ENCODE results near the gene SLC41A2. TPM values are rescaled to one million over a fixed set of nuclear protein-coding genes. Genes with fewer than 3 reads are reported as not detected.

Gene SLC41A2
- total RNA-seq, 6 donors from 2014 or later = 16.0 to 67.0 (median 23.4) TPM

- Histone ChIP-seq H3K4me1 (no peaks in the 10 kb centered on the region), H3K9me3 (no peaks in the 10 kb centered on the region), H3K27me3 (no peaks in the 10 kb centered on the region), H3K4me3 (no peak overlapping the region), H3K36me3 (no peaks in the 10 kb centered on the region), H3K27ac (no peak overlapping the region)
- DNase-seq (no peak), ATAC-seq (ENCODE audit: low FRiP score in 2 of 2) (no peak)
- 77 to 81% methylated on average over 3 of the region's 3 CpGs for WGBS, 2 donors
- TF ChIP-seq POLR2AphosphoS5 (IDR thresholded peaks at IDR 0.05) (no peak), POLR2A (IDR thresholded peaks at IDR 0.05) (no peak), EP300 (IDR thresholded peaks at IDR 0.05) (no peak)
- TF ChIP-seq, protein P1, sequence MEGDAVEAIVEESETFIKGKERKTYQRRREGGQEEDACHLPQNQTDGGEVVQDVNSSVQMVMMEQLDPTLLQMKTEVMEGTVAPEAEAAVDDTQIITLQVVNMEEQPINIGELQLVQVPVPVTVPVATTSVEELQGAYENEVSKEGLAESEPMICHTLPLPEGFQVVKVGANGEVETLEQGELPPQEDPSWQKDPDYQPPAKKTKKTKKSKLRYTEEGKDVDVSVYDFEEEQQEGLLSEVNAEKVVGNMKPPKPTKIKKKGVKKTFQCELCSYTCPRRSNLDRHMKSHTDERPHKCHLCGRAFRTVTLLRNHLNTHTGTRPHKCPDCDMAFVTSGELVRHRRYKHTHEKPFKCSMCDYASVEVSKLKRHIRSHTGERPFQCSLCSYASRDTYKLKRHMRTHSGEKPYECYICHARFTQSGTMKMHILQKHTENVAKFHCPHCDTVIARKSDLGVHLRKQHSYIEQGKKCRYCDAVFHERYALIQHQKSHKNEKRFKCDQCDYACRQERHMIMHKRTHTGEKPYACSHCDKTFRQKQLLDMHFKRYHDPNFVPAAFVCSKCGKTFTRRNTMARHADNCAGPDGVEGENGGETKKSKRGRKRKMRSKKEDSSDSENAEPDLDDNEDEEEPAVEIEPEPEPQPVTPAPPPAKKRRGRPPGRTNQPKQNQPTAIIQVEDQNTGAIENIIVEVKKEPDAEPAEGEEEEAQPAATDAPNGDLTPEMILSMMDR (IDR thresholded peaks at IDR 0.05) = no peak
Observed at GRCh38 chr12:104933778-104934177, 24.3 kb downstream of the SLC41A2 start.

GRCh38 chr12:104933128-104933527 lies 25.0 kb downstream of the SLC41A2 start:
- no peak for TF ChIP-seq POLR2A (IDR thresholded peaks at IDR 0.05)
- no peak for TF ChIP-seq POLR2AphosphoS5 (IDR thresholded peaks at IDR 0.05)
- no peak for TF ChIP-seq EP300 (IDR thresholded peaks at IDR 0.05)
- TF ChIP-seq, protein P1 (IDR thresholded peaks at IDR 0.05) = no peak
- H3K27ac ChIP-seq = no peak overlapping the region
- H3K36me3 ChIP-seq = no peaks in the 10 kb centered on the region
- ATAC-seq (ENCODE audit: low FRiP score in 2 of 2) (no peak), DNase-seq (no peak)
- H3K4me1 ChIP-seq = no peaks in the 10 kb centered on the region
- H3K4me3 ChIP-seq = no peak overlapping the region
- no peaks in the 10 kb centered on the region for H3K27me3 ChIP-seq
- WGBS, 2 donors = 79 to 83% methylated on average over 1 of the region's 1 CpG
- no peaks in the 10 kb centered on the region for H3K9me3 ChIP-seq

GRCh38 chr12:104930388-104931326 lies 27.4 kb downstream of the SLC41A2 start:
- no peak for ATAC-seq (ENCODE audit: low FRiP score in 2 of 2)

GRCh38 chr12:104929977-104930376 lies 28.1 kb downstream of the SLC41A2 start:
- Histone ChIP-seq H3K27ac (no peak overlapping the region), H3K36me3 (no peaks in the 10 kb centered on the region), H3K4me1 (no peaks in the 10 kb centered on the region), H3K4me3 (no peak overlapping the region), H3K27me3 (no peaks in the 10 kb centered on the region), H3K9me3 (no peaks in the 10 kb centered on the region)
- no peak for TF ChIP-seq POLR2AphosphoS5 (IDR thresholded peaks at IDR 0.05)
- ATAC-seq (ENCODE audit: low FRiP score in 2 of 2) (no peak), DNase-seq (no peak)
- 38 to 70% methylated on average over 2 of the region's 2 CpGs for WGBS, 2 donors

More at GRCh38 chr12:104930388-104931326, 27.4 kb downstream of the SLC41A2 start:
- Histone ChIP-seq H3K9me3 (no peaks in the 10 kb centered on the region), H3K27ac (no peak overlapping the region), H3K27me3 (no peaks in the 10 kb centered on the region), H3K4me3 (no peak overlapping the region), H3K4me1 (no peaks in the 10 kb centered on the region), H3K36me3 (no peaks in the 10 kb centered on the region)
- TF ChIP-seq, protein P1 (IDR thresholded peaks at IDR 0.05) = no peak
- no peak for TF ChIP-seq EP300 (IDR thresholded peaks at IDR 0.05)
- no peak for TF ChIP-seq POLR2A (IDR thresholded peaks at IDR 0.05)
- TF ChIP-seq POLR2AphosphoS5 (IDR thresholded peaks at IDR 0.05) = no peak
- DNase-seq = no peak
- WGBS, 2 donors = 53 to 72% methylated on average over 4 of the region's 4 CpGs

DNA sequence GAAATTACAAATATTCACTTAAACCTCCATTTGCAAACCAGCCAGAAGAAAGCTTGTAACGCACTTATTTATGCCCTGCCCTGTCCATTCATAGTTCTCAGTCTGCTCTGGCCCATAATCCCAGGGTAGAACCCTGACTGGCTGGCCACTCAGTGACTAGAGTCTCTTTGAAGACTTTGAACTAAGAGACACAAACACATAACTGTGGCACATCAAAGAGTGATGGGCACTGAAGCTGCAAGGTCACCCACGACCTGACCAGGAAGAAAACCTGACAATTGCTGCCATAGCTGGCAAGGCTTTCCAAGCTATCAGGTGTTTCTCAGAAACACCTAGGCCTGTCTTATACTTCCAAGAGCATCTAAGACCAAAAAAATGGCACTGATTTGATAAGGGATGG lies 28.7 kb downstream of the SLC41A2 start:
- ATAC-seq (ENCODE audit: low FRiP score in 2 of 2) (no peak), DNase-seq (no peak)
- Histone ChIP-seq H3K36me3 (no peaks in the 10 kb centered on the region), H3K9me3 (no peaks in the 10 kb centered on the region), H3K27ac (no peak overlapping the region), H3K4me3 (no peak overlapping the region), H3K27me3 (no peaks in the 10 kb centered on the region), H3K4me1 (no peaks in the 10 kb centered on the region)
- 84 to 90% methylated on average over 2 of the region's 2 CpGs for WGBS, 2 donors
- TF ChIP-seq, protein P1 (IDR thresholded peaks at IDR 0.05) = no peak
- no peak for TF ChIP-seq POLR2AphosphoS5 (IDR thresholded peaks at IDR 0.05)

Measured in upper lobe of left lung (tissue), 6 donors.